ENCODE data around the gene VPS8.
"Not testable (repeated sequence)": the region's sequence is repeated elsewhere in the genome, so short reads cannot be mapped to it uniquely, and the experiment has no call there.

Gene VPS8

GRCh38 chr3:184927796-184928315 lies 115.9 kb downstream of the VPS8 start:
- DNase-seq = no peak

DNA sequence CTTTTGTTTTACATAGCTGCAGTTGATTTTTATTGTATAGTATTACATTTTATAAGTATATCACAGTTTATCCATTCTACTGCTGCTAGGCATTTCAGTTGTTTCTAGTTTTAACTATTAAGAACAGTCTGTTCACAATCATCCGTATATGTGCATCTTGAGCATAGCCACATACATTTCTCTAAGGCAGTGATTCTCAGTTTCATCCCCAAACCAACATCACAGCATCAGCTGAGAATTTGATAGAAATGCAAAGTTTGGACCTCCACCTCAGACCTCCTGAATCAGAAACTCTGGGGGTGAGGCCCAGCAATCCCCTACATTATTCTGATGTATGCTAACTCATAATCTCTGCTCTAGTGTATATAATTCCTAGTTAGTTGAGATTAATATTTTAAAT lies 120.8 kb downstream of the VPS8 start:
- DNase-seq = no peak

- DNase-seq = no peak
These were observed 125.6 kb downstream of the VPS8 start for GRCh38 chr3:184937611-184938010.

- no peak for DNase-seq
These were observed 129.4 kb downstream of the VPS8 start for GRCh38 chr3:184941408-184941807.

GRCh38 chr3:184942735-184943134 lies 130.8 kb downstream of the VPS8 start:
- no peak for DNase-seq

DNA sequence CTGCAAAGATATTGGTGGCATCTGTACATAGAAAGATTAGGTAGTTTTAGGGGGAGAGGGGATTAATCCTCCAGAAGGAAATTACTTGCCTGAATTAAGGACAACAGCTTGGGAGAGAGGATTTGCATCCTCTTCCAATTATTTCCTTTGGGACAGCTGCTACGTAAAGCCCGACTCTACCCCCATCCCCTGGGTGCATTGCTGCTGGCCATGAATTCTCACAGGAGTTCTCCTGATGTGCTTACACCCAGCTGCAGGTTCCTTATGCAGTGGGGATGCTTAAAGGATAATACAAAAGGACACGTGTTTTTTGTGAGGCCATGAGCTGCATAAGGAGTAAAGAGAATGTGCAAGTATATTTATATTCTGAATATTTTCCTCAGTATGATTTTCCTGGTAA lies 132.3 kb downstream of the VPS8 start:
- DNase-seq = no peak

DNA sequence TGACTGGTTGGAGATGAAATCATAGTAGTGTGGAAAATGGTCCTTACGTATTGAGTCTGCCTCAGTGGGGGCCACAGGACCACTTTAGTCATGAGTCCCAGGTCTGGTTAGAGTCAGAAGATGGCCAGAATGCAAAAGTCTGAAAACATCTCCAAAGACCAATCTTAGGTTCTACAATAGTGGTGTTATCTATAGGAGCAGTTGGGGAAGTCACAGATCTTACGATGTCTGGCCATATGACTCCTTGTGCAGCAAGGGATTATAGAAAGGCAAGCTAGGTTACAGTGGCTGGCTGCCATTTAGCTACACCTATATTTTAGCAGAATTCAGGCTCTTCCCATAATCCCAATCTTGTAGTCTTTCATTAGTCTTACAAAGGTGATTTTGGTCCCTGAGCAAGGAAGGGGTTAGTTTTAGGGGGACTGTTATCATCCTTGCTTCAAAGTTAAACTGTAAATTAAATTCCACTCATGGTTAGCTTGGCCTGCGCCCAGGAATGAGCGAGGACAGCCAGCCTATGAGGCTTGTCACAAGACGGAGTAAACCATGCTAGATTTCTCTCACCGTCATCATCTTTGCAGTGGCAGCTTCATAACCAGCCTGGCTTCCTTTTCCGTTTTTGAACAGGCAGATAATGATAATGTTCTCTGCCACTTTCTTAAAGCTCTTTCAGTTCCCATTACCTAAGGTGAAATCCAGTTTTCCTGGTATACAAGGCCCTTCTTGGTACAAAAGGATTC lies 134.1 kb downstream of the VPS8 start:
- DNase-seq = no peak

GRCh38 chr3:184946917-184947316 lies 135.0 kb downstream of the VPS8 start:
- DNase-seq = no peak

GRCh38 chr3:184949251-184949965 lies 137.4 kb downstream of the VPS8 start:
- DNase-seq = no peak

DNA sequence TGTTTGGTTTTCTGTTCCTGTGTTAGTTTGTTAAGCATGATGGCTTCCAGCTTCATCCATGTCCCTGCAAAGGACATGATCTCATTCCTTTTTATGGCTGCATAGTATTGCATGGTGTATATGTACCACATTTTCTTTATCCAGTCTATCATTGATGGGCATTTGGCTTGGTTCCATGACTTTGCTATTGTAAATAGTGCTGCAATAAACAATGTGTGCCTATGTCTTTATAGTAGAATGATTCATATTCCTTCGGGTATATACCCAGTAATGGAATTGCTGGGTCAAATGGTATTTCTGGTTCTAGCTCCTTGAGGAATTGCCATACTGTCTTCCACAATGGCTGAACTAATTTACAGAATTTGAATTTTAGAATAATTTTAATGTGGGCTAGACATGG lies 138.8 kb downstream of the VPS8 start:
- DNase-seq = not testable (repeated sequence)

DNA sequence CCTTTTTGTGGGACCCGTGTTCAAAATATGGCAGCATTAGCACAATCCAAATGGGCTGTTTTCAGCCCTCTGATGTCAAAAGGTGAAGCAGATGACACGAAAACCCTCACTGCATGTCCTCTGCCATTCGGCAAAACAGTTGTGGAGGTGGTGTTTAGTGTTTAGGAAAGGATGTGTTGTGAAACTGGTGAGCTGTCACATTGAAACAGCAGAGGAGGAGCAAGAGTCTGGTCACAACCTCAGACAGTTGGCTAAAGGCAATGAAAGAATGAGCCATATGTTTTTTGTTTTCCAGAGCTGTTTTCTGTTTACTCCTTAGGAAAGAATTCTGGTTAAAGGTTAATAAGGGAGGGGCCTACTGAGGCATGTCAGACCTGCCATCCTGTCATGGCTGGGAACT lies 140.7 kb downstream of the VPS8 start:
- DNase-seq = no peak

DNA sequence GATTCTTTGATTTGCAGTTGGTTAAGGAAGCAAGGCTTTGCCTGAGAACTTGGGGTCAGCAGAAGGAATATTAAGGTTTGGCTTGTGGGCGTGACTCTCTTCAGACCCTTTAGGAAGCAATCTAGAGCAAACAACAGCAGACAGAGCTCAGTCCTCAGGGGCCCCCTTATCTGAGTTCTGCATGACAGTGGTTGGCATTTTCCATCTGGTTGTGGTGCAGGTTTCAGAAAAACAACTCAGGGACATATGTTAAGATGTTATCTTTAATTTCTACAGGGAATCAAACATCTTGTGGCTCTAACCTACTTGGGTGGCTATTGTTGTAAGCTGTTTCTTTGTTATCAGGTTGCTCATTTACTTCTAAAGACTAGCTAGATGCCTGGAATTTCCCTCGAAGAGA lies 141.4 kb downstream of the VPS8 start:
- no peak for DNase-seq

GRCh38 chr3:184954251-184954650 lies 142.3 kb downstream of the VPS8 start:
- no peak for DNase-seq

GRCh38 chr3:184954851-184955250 lies 142.9 kb downstream of the VPS8 start:
- not testable (repeated sequence) for DNase-seq

DNA sequence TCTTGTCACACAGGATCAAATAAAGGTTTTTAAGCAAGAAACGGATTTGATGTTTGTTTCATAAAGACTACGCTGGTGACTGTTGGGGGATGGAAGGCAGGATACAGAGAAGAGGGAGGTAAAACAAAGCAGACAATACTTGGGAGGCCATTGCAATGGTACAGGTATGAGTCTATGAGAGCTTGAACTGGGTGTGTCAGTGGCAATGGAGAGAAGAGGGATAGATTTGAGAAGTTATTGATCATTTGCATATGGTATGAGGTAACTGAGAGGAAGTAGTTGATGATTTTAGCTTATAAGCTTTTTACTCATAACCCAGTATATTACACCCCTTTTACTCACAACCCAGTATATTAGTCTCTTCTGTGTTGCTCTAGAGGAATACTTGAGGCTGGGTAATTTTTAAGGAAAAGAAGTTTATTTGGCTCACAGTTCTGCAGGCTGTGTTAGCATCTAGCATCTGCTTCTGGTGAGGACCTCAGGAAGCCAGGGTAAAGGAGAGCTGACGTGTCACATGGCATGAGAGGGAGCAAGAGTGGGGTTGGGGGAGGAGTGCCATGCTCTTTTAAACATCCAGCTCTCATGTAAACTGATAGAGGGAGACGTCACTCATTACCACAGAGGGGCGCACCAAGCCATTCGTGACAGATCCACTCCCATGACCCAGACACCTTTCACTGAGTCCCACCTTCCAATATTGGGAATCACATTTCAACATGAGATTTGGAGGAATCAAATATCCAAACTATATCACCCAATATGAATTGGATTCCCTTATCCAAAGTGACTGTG lies 153.9 kb downstream of the VPS8 start:
- DNase-seq = no peak

DNA sequence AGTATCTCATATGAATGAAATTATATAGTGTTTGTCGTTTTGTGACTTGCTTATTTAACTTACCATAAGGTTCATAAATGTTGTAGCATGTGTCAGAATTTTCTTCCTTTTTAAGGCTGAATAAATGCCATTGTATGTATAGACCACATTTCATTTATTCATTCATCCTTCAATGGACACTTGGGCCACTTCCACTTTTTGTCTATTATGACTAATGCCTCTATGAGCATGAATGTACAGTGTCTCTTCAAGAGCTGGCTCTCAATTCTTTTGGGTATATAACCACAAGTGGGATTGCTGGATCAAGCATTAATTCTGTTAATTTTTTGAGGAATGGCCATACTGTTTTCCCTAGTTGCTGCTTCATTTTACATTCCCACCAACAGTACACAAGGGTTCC lies 156.1 kb downstream of the VPS8 start:
- DNase-seq = no peak

GRCh38 chr3:184970186-184970585 lies 158.2 kb downstream of the VPS8 start:
- no peak for DNase-seq

GRCh38 chr3:184977796-184978195 lies 165.8 kb downstream of the VPS8 start:
- no peak for DNase-seq

GRCh38 chr3:184981071-184981470 lies 169.1 kb downstream of the VPS8 start:
- no peak for DNase-seq

GRCh38 chr3:184982076-184982475 lies 170.1 kb downstream of the VPS8 start:
- no peak for DNase-seq

DNA sequence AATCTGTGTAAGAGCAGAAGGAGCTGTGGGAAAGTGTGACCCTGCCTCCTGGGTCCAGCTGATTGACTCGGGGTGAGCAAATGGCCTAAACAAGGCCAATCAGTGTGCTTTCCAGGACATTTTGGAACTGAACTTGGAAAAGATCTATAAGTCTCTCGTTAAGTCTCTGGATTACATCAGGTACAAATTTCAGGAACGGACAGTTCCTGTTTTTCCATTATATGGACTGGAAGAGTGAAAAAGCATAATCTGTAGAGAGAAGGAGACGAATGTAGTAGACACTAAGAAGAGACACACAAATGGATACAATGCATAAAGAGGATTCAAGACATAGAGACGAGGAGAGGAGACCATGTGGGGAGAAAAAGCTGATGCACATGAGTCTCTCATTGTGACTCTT lies 173.6 kb downstream of the VPS8 start:
- no peak for DNase-seq

DNA sequence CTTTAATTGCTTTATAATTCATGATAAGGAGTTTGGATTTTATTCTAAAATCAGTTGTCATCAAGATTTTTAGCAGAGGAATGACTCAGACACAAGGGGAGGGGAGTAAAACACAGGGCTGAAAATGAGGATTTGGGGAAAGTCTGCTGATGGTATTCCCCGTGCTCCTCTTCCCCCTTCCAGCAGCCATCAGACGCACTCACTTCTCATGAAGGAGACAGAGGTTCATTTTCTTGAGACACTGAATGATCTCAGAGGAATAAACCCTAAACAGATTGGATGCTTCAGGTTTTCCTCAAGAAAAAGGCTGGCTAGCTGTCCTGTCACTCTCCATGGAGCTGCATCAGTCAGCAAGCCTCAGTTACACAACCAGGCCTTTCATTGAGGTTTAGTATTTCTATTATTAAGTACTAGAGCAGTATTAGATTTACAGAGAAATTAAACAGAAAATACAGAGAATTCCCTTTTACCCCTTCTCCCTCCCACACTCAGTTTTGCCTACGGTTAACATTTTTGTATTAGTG lies 174.5 kb downstream of the VPS8 start:
- no peak for DNase-seq

DNA sequence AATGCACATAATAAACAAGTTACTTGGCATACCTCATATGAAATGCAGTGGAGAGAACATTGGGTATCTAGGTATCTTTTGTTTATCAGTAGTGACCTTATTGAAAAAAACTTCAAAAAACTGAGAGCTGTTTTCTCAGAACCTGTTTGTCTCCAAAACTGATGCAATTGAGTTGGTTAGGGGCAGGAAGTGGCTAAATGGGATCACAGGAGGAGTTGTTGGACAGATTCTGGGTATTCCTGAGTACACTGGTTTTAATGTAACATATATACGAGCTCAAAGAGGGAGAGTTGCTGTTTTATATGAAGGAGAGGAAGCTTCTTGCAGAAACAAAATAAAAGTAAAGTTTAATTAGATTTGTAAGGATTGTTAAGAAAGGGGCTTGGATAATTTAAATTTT lies 181.4 kb downstream of the VPS8 start:
- no peak for DNase-seq

All from fibroblast of skin of scalp (primary cell).